HG02970 (cell line): ENCODE results near the gene THAP12.
"Not testable (repeated sequence)": the region's sequence is repeated elsewhere in the genome, so short reads cannot be mapped to it uniquely, and the experiment has no call there.

Source experiments
- ATAC-seq: cut with Tn5 transposase; IDR thresholded peaks from one replicate; pipeline ENCODE4 v1.9.1; 2021; ENCODE audit warnings: mild to moderate bottlenecking, moderate library complexity, moderate number of reproducible peaks; ENCODE audit not compliant: unreplicated experiment, low FRiP score

The THAP12 gene

DNA sequence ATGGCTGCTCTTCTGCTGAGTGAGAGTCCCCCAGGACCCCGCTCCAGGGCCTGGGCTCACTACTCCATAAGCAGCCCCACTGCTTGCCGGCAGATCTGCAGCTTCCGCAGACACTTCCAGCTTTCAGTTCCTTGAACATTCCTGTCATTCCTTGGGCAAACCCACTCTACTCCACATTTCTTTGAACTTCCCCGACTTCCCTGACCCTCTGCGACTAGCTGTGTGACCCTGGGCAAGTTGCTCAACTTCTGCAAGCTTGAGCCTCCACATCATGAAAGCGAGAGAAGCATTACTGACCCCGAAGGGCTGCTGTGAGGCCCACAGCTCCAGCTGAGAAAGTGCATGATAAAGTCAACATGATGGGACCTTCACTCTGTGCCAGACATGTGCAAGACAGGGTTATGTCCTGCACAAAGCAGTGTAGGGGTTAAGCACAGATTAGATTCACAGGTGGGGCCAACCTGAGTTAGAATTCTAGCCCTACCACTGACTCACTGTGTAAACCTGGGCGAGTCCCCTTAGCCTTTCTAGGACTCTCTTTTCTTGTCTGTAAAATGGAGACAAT lies 51.8 kb downstream of the THAP12 start:
- no peak for ATAC-seq

DNA sequence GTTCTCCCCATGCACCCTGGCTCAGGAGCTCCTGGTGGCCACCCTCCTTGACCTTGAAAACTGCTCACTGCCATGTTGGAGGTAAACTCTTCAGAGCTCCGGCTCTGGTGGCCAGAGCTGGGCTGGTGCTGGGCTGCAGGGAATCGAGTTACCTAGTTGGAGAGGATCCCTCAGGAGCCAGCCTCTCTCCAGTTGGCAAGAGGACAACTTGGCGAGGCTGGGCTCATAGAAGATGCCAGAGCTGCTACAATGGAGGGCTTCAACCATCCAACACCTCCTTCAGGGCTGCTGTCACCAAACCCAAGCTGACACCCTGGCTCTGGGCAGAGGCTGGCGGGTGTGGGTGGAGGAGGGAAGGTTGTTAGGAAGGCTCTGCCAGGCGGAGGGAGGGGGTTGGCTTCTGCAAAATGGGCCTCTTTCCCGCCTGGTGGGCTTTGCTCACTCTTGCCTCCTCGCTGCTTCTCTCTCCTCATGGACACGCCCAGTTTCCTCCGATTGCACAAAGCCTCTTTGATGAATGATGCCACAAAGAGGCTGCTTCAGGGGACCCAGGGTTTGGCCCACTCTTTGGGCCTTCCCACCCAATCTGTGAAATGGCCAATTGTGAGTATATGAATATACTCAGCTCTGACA lies 53.1 kb downstream of the THAP12 start:
- no peak for ATAC-seq

DNA sequence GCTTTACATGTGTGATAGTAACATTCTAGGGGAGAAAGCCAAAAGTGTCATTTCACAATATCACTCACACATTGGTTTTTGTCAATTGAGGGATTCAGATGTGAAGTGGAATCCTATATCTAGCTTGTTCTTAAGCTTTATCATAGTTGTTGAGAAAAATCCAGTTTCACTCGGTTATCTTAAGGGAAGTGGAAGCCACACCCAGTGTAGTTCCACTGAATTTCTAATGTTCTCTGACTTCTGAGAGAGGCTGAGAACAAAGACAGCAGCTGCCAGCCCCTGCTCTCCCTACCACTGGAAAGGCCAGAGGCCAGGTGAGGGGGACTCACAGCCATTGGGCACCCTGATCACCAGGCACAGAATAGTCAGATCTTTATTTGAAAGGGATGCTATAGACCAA lies 53.7 kb downstream of the THAP12 start:
- no peak for ATAC-seq

DNA sequence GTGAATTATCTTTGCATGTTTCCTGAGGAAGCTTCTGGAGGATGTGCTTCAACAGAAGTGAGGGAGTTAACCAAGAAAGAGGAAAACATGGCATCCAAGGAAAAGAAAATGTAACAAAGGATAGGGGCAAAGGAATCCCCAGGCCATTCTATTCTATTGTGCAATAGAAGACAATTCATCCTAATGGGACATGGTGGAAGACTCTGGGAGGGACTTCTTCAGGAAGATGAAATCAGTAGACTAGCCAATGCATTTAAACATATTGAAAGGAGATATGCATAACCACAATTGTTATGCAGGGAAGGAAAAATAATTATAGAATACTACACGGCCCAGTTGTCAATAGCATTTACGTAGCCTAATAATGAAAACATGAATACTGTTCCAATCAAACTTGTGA lies 55.7 kb downstream of the THAP12 start:
- no peak for ATAC-seq

DNA sequence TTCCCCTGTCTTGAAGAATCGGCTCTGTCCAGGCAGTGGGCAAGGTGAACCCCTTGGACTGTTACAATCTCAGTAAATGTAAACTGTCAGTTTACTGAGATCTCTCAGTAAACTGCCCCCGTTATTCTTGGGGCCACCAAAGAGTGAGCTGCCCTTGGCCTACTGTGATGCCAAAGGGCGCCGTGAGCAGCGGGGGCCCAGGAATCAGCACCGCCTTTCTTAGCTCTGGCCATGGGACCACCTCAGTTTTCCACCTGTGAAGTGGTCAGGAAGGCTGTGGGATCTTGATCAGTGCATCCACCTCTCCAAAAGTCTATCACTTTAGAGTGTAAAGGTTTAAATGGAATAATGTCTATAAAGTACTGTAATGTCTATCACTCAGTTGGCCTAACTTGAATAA lies 57.1 kb downstream of the THAP12 start:
- no peak for ATAC-seq

DNA sequence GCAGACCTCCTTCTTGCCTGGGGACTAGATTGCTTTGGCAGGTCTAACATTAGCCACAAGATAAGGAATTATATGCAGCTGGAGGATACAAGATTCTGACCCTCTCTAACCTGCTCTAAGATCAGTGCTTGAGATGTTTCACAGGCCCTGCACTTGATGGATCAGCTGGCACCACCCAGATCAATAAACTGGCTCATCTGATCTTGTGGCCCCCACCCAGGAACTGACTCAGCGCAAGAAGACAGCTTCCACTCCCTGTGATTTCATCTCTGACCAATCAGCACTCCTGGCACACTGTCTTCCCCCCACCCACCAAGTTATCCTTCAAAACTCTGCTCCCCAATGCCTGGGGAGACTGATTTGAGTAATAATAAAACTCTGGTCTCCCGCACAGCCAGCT lies 57.6 kb downstream of the THAP12 start:
- not testable (repeated sequence) for ATAC-seq

DNA sequence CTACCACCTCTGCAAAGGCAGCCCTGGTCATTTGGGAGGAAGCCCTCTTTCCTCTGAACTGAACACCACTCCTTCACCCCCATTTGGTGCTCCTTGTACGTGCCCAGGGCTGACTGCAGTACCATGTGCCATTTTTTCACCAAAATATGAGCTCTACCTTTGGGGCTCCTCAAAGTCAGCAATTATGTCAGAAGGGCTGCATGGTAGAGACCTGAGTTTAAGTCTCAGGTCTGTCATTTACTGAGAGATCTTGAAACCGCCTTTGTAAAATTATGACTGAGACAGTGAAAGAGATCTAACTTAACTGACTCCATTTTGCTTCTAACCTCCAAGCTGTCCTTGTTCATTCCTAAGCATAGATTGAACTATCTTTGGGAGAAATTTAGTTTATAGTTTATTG lies 58.0 kb downstream of the THAP12 start:
- ATAC-seq: no peak

DNA sequence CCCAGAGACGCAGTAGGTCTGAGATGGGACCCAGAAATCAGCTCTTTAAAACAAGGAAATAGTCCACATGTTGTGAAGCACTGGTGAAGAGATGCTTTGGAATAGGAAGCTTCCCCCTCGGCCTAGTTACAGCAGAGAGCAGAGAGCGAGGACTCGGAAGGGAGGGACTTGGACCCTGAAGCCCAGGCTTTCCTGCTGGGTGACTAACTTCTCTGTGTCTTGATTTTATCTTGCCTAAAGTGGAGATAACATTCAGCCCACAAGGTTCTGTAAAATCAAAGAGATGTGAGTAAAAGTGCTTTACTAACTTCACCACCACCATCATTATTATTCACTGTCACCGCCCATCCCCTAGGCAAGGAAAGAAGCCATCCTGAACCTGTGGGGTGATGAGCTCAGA lies 58.4 kb downstream of the THAP12 start:
- ATAC-seq: no peak

DNA sequence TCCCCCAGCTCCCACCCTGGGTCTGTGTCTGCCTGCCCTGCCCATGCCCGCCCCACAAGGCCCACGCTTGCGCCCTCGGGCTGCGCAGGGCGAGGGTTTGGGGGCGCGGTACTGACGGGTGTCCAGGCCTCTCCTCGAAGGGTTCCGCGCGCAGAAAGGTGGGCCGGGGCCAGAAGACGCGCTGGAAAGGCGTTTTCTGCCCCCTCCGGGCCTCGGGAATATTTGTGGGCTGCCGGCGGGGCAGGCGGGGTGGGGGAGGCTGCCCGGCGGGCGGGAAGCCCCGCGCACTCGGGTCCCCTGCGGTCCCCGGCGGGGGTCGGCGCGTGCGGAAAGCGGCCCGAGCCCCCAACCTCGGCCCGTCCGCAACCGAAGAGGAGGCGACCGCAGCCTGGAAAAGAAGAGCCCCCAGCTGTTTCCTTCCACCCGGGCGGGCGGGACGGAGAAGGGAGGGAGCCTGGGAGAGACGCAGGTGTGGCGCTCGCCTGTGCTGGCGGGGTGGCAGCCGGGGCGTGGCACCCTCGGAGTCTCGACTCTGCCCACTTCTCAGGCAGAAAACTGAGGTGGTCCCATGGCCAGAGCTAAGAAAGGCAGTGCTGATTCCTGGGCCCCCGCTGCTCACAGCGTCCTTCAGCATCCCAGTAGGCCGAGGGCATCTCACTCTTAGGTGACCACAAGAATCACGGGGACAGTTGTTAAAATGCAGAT lies 59.0 kb downstream of the THAP12 start:
- no peak for ATAC-seq

DNA sequence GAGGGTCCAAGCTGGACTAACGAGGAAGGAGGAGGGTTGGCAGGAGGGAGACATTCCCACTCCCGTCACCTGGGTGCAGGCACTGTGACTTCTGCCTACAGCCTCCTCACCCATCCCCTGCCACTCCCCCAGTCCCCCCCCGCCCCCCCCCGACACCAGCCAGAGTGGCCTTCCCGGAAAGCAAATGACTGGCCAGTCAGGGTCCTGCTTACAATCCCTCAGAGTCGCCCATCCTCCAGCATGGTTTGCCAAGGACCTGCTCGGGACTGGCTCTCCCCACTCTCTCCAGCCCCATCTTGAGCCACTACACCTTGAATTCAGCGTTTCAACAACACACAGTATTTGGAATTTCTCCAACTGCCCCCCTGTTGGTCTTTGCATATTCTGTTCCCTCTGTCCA lies 59.6 kb downstream of the THAP12 start:
- ATAC-seq: no peak

DNA sequence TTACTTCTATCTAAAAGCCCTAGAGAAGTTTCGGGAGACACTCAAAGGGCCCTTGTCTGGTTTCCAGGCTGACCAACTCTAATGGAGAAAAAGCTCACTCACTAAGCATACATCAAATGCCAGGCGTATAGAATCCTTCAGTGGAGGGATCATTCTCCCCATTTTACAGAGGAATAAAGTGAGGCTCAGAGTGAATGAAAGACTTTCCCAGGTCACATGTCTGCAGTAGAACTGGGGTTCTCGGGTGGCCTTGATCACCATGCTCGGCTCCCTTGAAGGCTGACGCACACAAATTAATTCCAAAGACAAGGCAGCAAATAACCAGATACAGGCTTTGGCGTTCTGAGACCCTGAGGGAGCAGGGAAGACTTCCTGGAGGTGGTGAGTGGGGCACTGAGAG lies 60.0 kb downstream of the THAP12 start:
- ATAC-seq: no peak

DNA sequence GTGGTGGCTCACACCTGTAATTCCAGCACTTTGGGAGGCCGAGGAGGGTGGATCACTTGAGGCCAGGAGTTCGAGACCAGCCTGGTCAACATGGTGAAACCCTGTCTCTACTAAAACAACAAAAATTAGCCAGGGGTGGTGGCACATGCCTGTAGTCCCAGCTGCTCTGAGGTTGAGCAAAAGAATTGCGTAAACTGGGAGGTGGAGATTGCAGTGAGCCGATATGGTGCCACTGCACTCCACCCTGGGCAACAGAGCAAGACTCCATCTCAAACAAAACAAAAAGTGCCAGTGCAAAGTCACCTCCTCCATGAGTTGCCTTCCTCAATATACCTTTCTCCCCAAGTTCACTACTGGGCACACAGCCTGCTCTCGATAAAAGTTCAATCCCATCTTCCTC lies 61.1 kb downstream of the THAP12 start:
- not testable (repeated sequence) for ATAC-seq

DNA sequence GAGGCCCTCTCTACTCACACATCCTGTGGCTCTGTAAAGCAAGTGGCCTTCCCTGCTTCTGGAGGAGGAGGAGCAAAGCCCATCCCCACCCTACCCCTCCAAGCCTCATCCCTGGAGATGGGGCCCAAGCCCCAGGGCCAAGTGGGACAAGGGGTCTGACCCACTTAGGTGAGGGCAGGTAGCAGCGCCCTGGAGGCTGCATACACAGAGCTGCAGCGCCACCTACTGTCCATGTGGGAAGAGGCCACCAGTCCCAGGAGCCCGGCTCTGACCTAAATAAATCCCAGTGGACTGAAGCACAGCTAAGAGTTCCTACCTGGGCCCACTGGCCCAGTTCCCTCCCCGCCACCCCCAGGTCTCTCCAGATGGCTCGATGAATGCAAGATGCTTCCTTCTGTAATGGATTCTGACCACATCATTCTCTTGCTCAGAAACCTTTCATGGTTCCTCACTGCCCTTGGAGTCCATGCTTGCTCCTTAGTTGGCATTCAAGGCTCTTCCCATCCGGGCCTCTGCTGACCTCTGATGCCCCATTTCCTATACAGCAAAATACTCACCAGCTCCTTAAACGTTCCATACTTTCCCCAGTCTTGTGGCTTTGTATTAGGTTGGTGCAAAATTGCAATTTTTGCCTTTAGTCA lies 62.1 kb downstream of the THAP12 start:
- ATAC-seq: no peak

DNA sequence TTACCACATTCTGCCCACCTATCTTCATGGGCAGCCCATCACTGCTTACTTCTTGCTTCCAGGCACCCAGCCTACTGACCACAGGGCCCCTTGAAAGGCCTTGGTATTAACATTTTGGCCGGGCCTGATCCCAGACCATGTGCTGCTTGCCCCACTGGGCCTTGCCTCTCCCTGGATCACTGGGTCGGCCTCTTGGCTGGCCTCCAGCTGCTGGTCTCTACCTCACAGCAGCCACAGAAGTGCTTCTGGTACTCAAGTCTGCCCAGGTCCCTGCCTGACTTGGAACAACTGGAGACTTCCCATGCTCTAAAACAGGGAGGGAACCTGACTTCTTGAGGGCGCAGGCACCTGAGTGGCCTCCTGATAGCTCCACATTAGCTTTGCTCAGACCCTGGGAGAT lies 63.6 kb downstream of the THAP12 start:
- no peak for ATAC-seq

DNA sequence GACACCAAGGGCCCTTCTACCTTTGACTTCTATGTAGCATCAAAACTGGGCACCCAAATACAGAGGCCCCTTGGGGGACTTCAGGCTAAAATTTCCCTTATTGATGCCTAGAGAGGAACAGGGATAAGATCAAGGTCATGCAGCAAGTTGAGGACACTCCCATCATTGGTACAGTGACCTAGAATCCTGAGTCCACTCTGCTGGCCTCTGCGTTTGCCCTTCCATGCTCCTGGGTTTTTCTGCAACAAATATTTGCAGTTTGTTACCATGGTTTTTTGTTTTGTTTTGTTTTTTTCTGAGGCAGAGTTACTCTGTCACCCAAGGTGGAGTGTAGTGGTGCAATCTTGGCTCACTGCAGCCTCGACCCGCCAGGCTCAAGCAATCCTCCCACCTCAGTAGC lies 64.2 kb downstream of the THAP12 start:
- no peak for ATAC-seq

DNA sequence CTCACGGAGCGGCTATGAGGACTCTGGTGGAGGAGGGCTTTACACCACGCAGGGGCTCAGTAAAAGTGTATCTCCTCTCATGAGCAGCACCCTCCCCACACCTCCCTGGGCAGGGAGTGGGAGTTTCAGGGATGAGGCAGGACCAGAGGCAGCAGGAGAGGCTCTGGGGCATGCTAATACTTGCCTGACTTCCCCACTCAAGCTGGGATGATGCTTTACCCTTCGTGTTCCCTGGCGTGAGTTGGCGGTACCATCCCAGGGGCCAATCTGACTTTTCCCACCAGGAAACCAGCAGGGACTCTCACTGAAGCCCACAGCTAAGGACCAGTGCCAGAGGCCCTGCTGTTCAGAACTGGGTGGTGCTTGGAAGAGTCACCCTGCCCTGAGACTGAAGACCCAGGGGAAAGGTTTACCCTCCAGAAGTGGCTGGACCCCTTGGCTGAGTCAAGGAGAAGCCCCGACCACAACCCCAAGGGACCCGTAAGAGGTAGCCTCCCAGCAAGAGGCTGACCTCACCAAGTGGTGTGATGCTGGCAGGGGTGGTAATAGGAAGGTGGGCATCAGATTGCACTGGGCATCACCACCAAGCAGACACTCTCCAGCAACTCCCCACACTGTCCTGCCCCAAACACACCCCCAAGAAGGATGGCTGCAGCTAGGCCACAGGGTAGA lies 65.6 kb downstream of the THAP12 start:
- no peak for ATAC-seq

DNA sequence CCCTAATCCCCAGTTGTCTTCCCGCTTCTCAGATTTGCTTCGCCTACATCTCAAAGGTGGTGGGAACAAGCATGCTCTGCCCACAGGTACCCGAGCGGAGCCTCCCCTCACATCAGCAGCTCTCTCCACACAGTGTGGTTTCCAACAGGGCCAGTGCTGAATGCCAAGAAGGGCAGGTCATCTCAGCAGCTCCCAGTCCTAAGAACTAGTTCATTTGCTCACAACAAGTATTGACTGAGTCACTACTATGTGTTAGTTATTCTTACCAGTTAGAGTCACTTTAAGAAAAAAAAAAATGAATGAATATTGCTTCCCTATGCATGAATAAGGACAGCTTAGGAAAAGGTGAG lies 66.2 kb downstream of the THAP12 start:
- ATAC-seq: no peak

DNA sequence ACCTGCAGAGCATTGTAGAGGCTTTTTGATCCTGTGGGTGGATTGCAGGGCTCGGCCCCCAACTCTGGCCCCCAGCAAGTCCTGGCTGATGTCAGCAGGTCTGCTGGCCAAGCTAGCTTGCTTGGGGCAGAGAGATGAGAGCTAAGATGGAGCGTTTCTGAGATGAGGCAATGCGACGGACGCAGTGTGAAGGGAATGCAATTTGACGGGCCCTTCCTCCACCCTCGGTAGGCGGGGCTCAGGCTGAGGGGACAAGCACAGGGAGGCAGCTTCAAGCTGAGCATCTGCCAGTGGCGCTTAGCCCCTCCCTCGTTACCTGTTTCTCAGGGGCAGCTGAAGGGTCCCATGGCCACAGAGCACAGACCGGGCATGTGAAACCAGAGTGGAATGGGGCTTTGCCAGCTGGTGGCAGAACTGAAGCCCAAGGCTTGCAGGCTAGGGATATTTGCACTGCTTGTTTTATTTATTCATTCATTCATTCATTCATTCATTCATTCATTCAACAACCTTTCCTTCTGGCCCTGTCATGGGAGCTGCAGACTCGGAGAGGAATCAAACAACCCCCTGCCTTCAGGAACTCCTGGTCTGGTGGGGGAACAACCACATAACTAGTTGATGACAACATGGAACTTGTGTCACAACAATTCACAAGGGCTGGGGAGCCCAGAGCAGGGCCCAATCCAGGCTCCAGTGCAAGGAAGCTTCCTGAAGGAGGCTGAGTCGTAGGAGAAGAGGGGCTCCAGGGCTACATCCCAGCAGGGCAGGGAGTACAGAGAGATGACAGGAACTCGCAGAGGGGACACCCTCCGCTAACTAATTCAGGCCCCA lies 66.8 kb downstream of the THAP12 start:
- no peak for ATAC-seq

DNA sequence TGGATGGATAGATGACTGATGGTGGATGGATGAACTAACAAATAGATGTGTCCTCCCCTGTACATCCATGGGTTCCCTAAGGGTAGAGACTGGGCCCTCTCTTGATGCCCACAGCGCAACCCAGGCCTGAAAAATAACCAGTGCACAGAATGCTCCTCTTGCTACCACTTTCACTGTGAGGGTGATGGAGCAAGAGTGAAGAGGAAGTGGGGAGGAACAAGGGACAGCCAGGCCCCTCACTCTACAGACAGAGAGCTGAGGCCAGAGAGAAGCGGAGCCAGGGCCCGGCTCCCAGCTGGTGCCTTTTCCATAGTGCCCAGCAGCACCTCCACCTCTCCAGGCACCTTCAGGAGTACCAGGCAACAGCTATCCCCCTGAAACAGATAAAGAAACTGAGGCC lies 67.7 kb downstream of the THAP12 start:
- ATAC-seq: no peak

DNA sequence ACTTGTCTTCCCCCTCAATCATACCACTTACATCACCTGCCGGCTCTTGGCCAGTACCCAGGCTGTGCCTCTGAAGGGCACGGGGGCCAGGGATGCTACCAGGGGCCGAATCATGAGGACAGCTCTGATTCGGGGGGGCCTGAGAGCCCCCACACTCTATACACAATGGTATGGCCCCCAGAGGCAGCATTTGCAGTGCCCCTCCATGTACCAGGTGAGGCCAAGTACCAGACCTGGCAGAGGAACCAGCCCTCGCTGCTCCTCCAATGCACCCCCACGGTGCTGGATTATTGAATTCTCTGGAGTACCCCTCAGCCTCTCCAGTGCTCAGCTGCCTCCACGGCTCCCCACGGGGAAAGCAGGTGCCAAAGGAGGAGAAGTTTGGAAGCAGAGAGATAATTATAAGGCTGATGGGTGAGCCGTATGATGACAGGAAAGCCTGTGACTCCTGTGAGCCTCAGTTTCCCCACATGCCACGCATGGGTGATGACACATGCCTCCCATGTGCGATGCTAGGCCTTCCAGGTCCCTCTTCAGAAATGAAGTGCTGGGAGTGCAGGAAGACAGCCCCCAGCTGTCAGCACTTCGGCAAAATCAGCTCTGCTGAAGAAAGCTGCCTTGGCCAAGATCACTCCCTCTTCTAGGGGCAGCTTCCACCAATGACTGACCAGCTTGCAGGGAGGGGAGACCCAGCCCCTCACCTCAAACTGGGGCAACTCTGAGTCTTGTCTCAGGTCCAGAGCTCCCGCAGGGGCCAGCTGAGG lies 69.9 kb downstream of the THAP12 start:
- no peak for ATAC-seq
